Fibroblast of lung (primary cell): ENCODE data around the gene ANKRD40.

Experiments used
- EZH2 ChIP-seq: IDR thresholded peaks from 2 replicates; pipeline ENCODE4 v1.5.1; 2012; ENCODE audit warnings: low read length, control low read depth, mild to moderate bottlenecking; ENCODE audit errors: missing control alignments
- TF ChIP-seq, protein P1 (sequence below), 2 donors: IDR thresholded peaks in 1 of 2; conservative IDR thresholded peaks in 1 of 2; 1 replicate in 1 of 2; 2 replicates in 1 of 2; pipeline ENCODE4 v1.5.1; 2011 to 2012; ENCODE audit warnings: low read length in 2 of 2, control low read depth in 1 of 2, inconsistent platforms in 1 of 2, low read depth in 1 of 2, mild to moderate bottlenecking in 1 of 2

- TF ChIP-seq, protein P1, sequence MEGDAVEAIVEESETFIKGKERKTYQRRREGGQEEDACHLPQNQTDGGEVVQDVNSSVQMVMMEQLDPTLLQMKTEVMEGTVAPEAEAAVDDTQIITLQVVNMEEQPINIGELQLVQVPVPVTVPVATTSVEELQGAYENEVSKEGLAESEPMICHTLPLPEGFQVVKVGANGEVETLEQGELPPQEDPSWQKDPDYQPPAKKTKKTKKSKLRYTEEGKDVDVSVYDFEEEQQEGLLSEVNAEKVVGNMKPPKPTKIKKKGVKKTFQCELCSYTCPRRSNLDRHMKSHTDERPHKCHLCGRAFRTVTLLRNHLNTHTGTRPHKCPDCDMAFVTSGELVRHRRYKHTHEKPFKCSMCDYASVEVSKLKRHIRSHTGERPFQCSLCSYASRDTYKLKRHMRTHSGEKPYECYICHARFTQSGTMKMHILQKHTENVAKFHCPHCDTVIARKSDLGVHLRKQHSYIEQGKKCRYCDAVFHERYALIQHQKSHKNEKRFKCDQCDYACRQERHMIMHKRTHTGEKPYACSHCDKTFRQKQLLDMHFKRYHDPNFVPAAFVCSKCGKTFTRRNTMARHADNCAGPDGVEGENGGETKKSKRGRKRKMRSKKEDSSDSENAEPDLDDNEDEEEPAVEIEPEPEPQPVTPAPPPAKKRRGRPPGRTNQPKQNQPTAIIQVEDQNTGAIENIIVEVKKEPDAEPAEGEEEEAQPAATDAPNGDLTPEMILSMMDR (conservative IDR thresholded peaks at IDR 0.05 in 1 of 2, IDR thresholded peaks at IDR 0.05 in 1 of 2; ENCODE audit: low read depth in 1 of 2, low read length in 2 of 2) = no peak
- TF ChIP-seq EZH2 = no peak
These were observed 20.4 kb upstream of the ANKRD40 start for GRCh38 chr17:50728112-50728429.
